Type B pancreatic cell (in vitro differentiated cells): ENCODE data around the gene MYH10. TPM values are rescaled to one million over a fixed set of nuclear protein-coding genes. Genes with fewer than 3 reads are reported as not detected.

Experiments used
- DNase-seq: peaks from one replicate; pipeline ENCODE4 v3.0.0; 2021; ENCODE audit warnings: mixed read lengths; ENCODE audit not compliant: unreplicated experiment; ENCODE audit errors: extremely low spot score
- H3K27ac Mint-ChIP-seq: 2 replicates; pipeline ENCODE4 v1.8.0; 2021; ENCODE audit warnings: mild to moderate bottlenecking, mixed read lengths
- H3K27me3 Mint-ChIP-seq: 2 replicates; pipeline ENCODE4 v1.8.0; 2021; ENCODE audit warnings: mixed read lengths
- H3K36me3 Mint-ChIP-seq: 2 replicates; pipeline ENCODE4 v1.8.0; 2021; ENCODE audit warnings: mixed read lengths
- H3K4me1 Mint-ChIP-seq: one replicate; pipeline ENCODE4 v1.8.0; 2021; ENCODE audit warnings: mixed read lengths; ENCODE audit not compliant: unreplicated experiment
- H3K4me3 Mint-ChIP-seq: 2 replicates; pipeline ENCODE4 v1.8.0; 2021; ENCODE audit warnings: mild to moderate bottlenecking, mixed read lengths
- H3K9me3 Mint-ChIP-seq: 2 replicates; pipeline ENCODE4 v1.8.0; 2021; ENCODE audit warnings: mixed read lengths
- CTCF ChIP-seq: fragments of 200-600 bp; sonication (generic); conservative IDR thresholded peaks from 2 replicates; pipeline ENCODE4 v1.5.0; 2021; ENCODE audit warnings: antibody characterized with exemption, mild to moderate bottlenecking
- total RNA-seq: library from RNA; stranded (reverse); gene quantifications from 2 replicates; pipeline ENCODE4 v1.2.1, GENCODE V29; 2021; ENCODE audit warnings: low replicate concordance

Gene MYH10
- total RNA-seq, 1 donor from 2014 or later, result 254 TPM

- no peaks in the 10 kb centered on the region for H3K9me3 Mint-ChIP-seq
- H3K4me3 Mint-ChIP-seq, result no peak overlapping the region
- DNase-seq, result no peak
- no peaks in the 10 kb centered on the region for H3K4me1 Mint-ChIP-seq
- TF ChIP-seq CTCF, result no peak
- no peak overlapping the region for H3K27ac Mint-ChIP-seq
- H3K27me3 Mint-ChIP-seq, result no peaks in the 10 kb centered on the region
- H3K36me3 Mint-ChIP-seq, result peaks cover 48% of the 10 kb centered on the region
These were observed 37.2 kb downstream of the MYH10 start for GRCh38 chr17:8593276-8593675.

GRCh38 chr17:8588877-8589554, 41.5 kb downstream of the MYH10 start:
- Mint-ChIP-seq H3K27ac (no peak overlapping the region), H3K9me3 (no peaks in the 10 kb centered on the region), H3K4me1 (peaks cover 4% of the 10 kb centered on the region), H3K36me3 (peaks cover 57% of the 10 kb centered on the region), H3K27me3 (no peaks in the 10 kb centered on the region), H3K4me3 (no peak overlapping the region)
- TF ChIP-seq CTCF, result no peak
- no peak for DNase-seq

GRCh38 chr17:8586766-8587165, 43.8 kb downstream of the MYH10 start:
- Mint-ChIP-seq H3K36me3 (peaks cover 47% of the 10 kb centered on the region), H3K27me3 (no peaks in the 10 kb centered on the region), H3K4me1 (peaks cover 12% of the 10 kb centered on the region), H3K27ac (no peak overlapping the region), H3K9me3 (no peaks in the 10 kb centered on the region), H3K4me3 (no peak overlapping the region)
- TF ChIP-seq CTCF, result no peak
- DNase-seq, result no peak

GRCh38 chr17:8585911-8586310, 44.6 kb downstream of the MYH10 start:
- H3K4me1 Mint-ChIP-seq, result peaks cover 17% of the 10 kb centered on the region
- DNase-seq, result no peak
- TF ChIP-seq CTCF, result no peak
- no peak overlapping the region for H3K27ac Mint-ChIP-seq
- H3K9me3 Mint-ChIP-seq, result no peaks in the 10 kb centered on the region
- H3K4me3 Mint-ChIP-seq, result no peak overlapping the region
- peaks cover 46% of the 10 kb centered on the region for H3K36me3 Mint-ChIP-seq
- no peaks in the 10 kb centered on the region for H3K27me3 Mint-ChIP-seq

- Mint-ChIP-seq H3K27ac (no peak overlapping the region), H3K4me1 (peaks cover 20% of the 10 kb centered on the region)
These were observed 46.6 kb downstream of the MYH10 start for GRCh38 chr17:8583954-8584353.

More at GRCh38 chr17:8583954-8584353, 46.6 kb downstream of the MYH10 start:
- Mint-ChIP-seq H3K27me3 (no peaks in the 10 kb centered on the region), H3K36me3 (peaks cover 45% of the 10 kb centered on the region), H3K4me3 (no peak overlapping the region), H3K9me3 (no peaks in the 10 kb centered on the region)
- TF ChIP-seq CTCF, result no peak
- DNase-seq, result no peak
